Measurements from ENCODE around the gene LBR. TPM values are rescaled to one million over a fixed set of nuclear protein-coding genes. Genes with fewer than 3 reads are reported as not detected.

The LBR gene
- total and polyA plus RNA-seq, 4 donors: 14.3 to 201 (median 22.6) TPM

DNA sequence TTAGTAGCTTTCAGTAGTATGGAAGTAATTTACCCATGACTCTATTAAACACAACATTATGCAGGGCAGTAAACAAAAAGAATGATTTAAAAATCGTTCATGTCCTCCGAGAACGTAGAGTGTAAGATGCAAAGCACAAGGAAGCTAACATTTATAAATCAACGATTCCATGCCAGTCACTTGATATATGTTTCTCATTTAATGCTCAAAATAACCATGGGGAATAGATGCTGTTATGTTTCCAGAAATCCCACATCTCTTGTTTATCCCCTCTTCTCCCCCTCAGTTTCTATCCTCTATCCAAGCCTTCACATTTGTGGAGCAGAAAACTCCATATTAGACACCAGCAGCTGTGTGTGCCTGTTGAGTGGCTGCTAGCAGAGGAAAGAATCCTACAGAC is 52.8 kb downstream of the LBR start:
- Histone ChIP-seq H3K9ac (ENCODE audit: low read depth in 1 of 2, low read length in 2 of 2) (no peak overlapping the region), H3K9me3 (ENCODE audit: control insufficient read depth in 4 of 4, low read length in 3 of 4) (no peaks in the 10 kb centered on the region), H3K4me1 (ENCODE audit: control insufficient read depth in 4 of 4, insufficient read depth in 4 of 4, low read length in 3 of 4) (no peaks in the 10 kb centered on the region), H3K36me3 (ENCODE audit: control insufficient read depth in 4 of 4, insufficient read depth in 3 of 4, low read depth in 1 of 4, low read length in 3 of 4) (no peaks in the 10 kb centered on the region), H3K4me3 (ENCODE audit: low read depth in 1 of 3, low read length in 3 of 3) (no peak overlapping the region), H3K27ac (ENCODE audit: low read depth in 1 of 2, low read length in 2 of 2) (no peak overlapping the region), H3K27me3 (ENCODE audit: control insufficient read depth in 4 of 4, insufficient read depth in 4 of 4, low read length in 3 of 4) (no peaks in the 10 kb centered on the region)
- 96% methylated on average over 4 of the region's 4 CpGs for WGBS
- no peak for DNase-seq (ENCODE audit: low spot score)
- no peak for TF ChIP-seq RAD21 (IDR thresholded peaks at IDR 0.05)
- TF ChIP-seq FOXA1 (IDR thresholded peaks at IDR 0.05): no peak
- TF ChIP-seq, protein P1, sequence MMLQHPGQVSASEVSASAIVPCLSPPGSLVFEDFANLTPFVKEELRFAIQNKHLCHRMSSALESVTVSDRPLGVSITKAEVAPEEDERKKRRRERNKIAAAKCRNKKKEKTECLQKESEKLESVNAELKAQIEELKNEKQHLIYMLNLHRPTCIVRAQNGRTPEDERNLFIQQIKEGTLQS (IDR thresholded peaks at IDR 0.05): no peak
- TF ChIP-seq, protein P2, sequence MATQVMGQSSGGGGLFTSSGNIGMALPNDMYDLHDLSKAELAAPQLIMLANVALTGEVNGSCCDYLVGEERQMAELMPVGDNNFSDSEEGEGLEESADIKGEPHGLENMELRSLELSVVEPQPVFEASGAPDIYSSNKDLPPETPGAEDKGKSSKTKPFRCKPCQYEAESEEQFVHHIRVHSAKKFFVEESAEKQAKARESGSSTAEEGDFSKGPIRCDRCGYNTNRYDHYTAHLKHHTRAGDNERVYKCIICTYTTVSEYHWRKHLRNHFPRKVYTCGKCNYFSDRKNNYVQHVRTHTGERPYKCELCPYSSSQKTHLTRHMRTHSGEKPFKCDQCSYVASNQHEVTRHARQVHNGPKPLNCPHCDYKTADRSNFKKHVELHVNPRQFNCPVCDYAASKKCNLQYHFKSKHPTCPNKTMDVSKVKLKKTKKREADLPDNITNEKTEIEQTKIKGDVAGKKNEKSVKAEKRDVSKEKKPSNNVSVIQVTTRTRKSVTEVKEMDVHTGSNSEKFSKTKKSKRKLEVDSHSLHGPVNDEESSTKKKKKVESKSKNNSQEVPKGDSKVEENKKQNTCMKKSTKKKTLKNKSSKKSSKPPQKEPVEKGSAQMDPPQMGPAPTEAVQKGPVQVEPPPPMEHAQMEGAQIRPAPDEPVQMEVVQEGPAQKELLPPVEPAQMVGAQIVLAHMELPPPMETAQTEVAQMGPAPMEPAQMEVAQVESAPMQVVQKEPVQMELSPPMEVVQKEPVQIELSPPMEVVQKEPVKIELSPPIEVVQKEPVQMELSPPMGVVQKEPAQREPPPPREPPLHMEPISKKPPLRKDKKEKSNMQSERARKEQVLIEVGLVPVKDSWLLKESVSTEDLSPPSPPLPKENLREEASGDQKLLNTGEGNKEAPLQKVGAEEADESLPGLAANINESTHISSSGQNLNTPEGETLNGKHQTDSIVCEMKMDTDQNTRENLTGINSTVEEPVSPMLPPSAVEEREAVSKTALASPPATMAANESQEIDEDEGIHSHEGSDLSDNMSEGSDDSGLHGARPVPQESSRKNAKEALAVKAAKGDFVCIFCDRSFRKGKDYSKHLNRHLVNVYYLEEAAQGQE (IDR thresholded peaks at IDR 0.05): no peak
- no peak for TF ChIP-seq EGR1 (IDR thresholded peaks at IDR 0.05; ENCODE audit: low read depth in 2 of 2)
- no peak for TF ChIP-seq HNF4A (conservative IDR thresholded peaks at IDR 0.05)
- TF ChIP-seq TAF1 (conservative IDR thresholded peaks at IDR 0.05): no peak
- TF ChIP-seq FOXA2 (IDR thresholded peaks at IDR 0.05): no peak
- TF ChIP-seq, protein P3, sequence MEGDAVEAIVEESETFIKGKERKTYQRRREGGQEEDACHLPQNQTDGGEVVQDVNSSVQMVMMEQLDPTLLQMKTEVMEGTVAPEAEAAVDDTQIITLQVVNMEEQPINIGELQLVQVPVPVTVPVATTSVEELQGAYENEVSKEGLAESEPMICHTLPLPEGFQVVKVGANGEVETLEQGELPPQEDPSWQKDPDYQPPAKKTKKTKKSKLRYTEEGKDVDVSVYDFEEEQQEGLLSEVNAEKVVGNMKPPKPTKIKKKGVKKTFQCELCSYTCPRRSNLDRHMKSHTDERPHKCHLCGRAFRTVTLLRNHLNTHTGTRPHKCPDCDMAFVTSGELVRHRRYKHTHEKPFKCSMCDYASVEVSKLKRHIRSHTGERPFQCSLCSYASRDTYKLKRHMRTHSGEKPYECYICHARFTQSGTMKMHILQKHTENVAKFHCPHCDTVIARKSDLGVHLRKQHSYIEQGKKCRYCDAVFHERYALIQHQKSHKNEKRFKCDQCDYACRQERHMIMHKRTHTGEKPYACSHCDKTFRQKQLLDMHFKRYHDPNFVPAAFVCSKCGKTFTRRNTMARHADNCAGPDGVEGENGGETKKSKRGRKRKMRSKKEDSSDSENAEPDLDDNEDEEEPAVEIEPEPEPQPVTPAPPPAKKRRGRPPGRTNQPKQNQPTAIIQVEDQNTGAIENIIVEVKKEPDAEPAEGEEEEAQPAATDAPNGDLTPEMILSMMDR (IDR thresholded peaks at IDR 0.05; ENCODE audit: low read depth, low read length, missing input control): no peak
- TF ChIP-seq, protein P4, sequence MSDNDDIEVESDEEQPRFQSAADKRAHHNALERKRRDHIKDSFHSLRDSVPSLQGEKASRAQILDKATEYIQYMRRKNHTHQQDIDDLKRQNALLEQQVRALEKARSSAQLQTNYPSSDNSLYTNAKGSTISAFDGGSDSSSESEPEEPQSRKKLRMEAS (IDR thresholded peaks at IDR 0.05): no peak
- no peak for TF ChIP-seq JUND (IDR thresholded peaks at IDR 0.05)
- no peak for TF ChIP-seq YY1 (IDR thresholded peaks at IDR 0.05)
- TF ChIP-seq SP1 (IDR thresholded peaks at IDR 0.05): no peak
- no peak for TF ChIP-seq RXRA (IDR thresholded peaks at IDR 0.05)
- no peak for TF ChIP-seq GABPA (IDR thresholded peaks at IDR 0.05 in 1 of 2, conservative IDR thresholded peaks at IDR 0.05 in 1 of 2)
- TF ChIP-seq HNF4G (IDR thresholded peaks at IDR 0.05): no peak
- no peak for TF ChIP-seq NR2F2 (IDR thresholded peaks at IDR 0.05)

DNA sequence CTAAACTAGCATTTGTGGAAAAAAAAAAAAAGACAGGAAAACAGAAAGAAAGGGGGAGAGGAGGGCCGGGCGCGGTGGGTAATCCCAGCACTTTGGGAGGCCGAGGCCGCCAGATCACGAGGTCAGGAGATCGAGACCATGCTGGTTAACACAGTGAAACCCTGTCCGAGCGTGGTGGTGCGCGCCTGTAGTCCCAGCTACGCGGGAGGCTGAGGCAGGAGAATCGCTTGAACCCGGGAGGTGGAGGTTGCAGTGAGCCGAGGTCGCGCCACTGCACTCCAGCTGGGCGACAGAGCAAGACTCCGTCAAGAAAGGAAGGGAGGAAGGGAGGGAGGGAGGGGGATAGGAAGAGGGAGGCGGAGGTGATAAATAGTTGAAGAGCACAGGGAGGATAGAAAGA is 54.7 kb downstream of the LBR start:
- Histone ChIP-seq H3K27me3 (ENCODE audit: control insufficient read depth in 4 of 4, insufficient read depth in 4 of 4, low read length in 3 of 4) (no peaks in the 10 kb centered on the region), H3K9ac (ENCODE audit: low read depth in 1 of 2, low read length in 2 of 2) (no peak overlapping the region), H3K4me3 (ENCODE audit: low read depth in 1 of 3, low read length in 3 of 3) (no peak overlapping the region), H3K4me1 (ENCODE audit: control insufficient read depth in 4 of 4, insufficient read depth in 4 of 4, low read length in 3 of 4) (no peaks in the 10 kb centered on the region), H3K9me3 (ENCODE audit: control insufficient read depth in 4 of 4, low read length in 3 of 4) (no peaks in the 10 kb centered on the region), H3K27ac (ENCODE audit: low read depth in 1 of 2, low read length in 2 of 2) (no peak overlapping the region), H3K36me3 (ENCODE audit: control insufficient read depth in 4 of 4, insufficient read depth in 3 of 4, low read depth in 1 of 4, low read length in 3 of 4) (no peaks in the 10 kb centered on the region)
- WGBS: 92% methylated on average over 21 of the region's 21 CpGs
- DNase-seq (ENCODE audit: low spot score): no peak
- TF ChIP-seq, protein P3 (IDR thresholded peaks at IDR 0.05; ENCODE audit: low read depth, low read length, missing input control): no peak
- TF ChIP-seq HNF4A (conservative IDR thresholded peaks at IDR 0.05) (no peak), YY1 (IDR thresholded peaks at IDR 0.05) (no peak), RXRA (IDR thresholded peaks at IDR 0.05) (no peak), NR2F2 (IDR thresholded peaks at IDR 0.05) (no peak), SP1 (IDR thresholded peaks at IDR 0.05) (no peak), RAD21 (IDR thresholded peaks at IDR 0.05) (no peak), EGR1 (IDR thresholded peaks at IDR 0.05; ENCODE audit: low read depth in 2 of 2) (no peak), HNF4G (IDR thresholded peaks at IDR 0.05) (no peak), TAF1 (conservative IDR thresholded peaks at IDR 0.05) (no peak), FOXA2 (IDR thresholded peaks at IDR 0.05) (no peak)
- TF ChIP-seq, protein P1 (IDR thresholded peaks at IDR 0.05): no peak
- TF ChIP-seq, protein P2 (IDR thresholded peaks at IDR 0.05): no peak
- TF ChIP-seq, protein P4 (IDR thresholded peaks at IDR 0.05): no peak

All from liver (tissue), 9 donors.